H1 (cell line): ENCODE data around the gene CYP2C18. TPM values are rescaled to one million over a fixed set of nuclear protein-coding genes. Genes with fewer than 3 reads are reported as not detected.

Experiments used
- CTCF ChIA-PET: fragments of 300-600 bp; sonication (Branson Sonifier 250); formaldehyde crosslinking; loops from one replicate; lab custom pipeline; 2021; ENCODE audit not compliant: partially characterized antibody; lab: Charles Lee
- POLR2A ChIA-PET: fragments of 300-600 bp; sonication (Branson Sonifier 250); formaldehyde crosslinking; loops from one replicate; lab custom pipeline; 2021; ENCODE audit warnings: inconsistent platforms; ENCODE audit not compliant: partially characterized antibody; lab: Charles Lee
- DNase-seq, 2 experiments: peaks; one replicate each; pipeline versions ENCODE4 v3.0.0 to v3.0.0-alpha.2; 2010 to 2022; ENCODE audit warnings: low spot score in 2 of 2, low read depth in 1 of 2, mixed read lengths in 1 of 2
- FAIRE-seq: peaks from 2 replicates; lab custom pipeline; 2011; peaks lifted over from hg19 to GRCh38; lab: Jason Lieb, UNC
- H2AFZ ChIP-seq: 2 replicates; pipeline ENCODE4 v1.8.1; 2012; ENCODE audit warnings: low read length, inconsistent platforms
- H2AK5ac ChIP-seq: 2 replicates; pipeline ENCODE4 v1.6.1; 2013; ENCODE audit warnings: low read depth, low read length
- H2BK120ac ChIP-seq: replicated peaks from 2 replicates; pipeline ENCODE3; 2013; ENCODE audit warnings: low read depth, low read length, inconsistent platforms
- H2BK12ac ChIP-seq: 2 replicates; pipeline ENCODE4 v1.6.1; 2013; ENCODE audit warnings: low read depth, low read length
- H2BK15ac ChIP-seq: 2 replicates; pipeline ENCODE4 v1.6.1; 2013; ENCODE audit warnings: low read length
- H2BK20ac ChIP-seq: 2 replicates; pipeline ENCODE4 v1.6.1; 2013; ENCODE audit warnings: low read length
- H2BK5ac ChIP-seq: 2 replicates; pipeline ENCODE4 v1.6.1; 2013; ENCODE audit warnings: low read depth, low read length
- H3K14ac ChIP-seq: 2 replicates; pipeline ENCODE4 v1.6.1; 2013; ENCODE audit warnings: inconsistent platforms; ENCODE audit not compliant: insufficient read length
- H3K18ac ChIP-seq: 2 replicates; pipeline ENCODE4 v1.6.1; 2013; ENCODE audit warnings: low read length; ENCODE audit errors: extremely low read depth
- H3K23ac ChIP-seq: 2 replicates; pipeline ENCODE4 v1.6.1; 2013; ENCODE audit warnings: inconsistent platforms; ENCODE audit not compliant: insufficient read length
- H3K23me2 ChIP-seq: 2 replicates; pipeline ENCODE4 v1.6.1; 2013; ENCODE audit warnings: low read depth, low read length
- H3K27ac ChIP-seq: 2 replicates; pipeline ENCODE4 v1.6.1; 2011; ENCODE audit warnings: low read depth, low read length, inconsistent platforms
- H3K27me3 ChIP-seq, 4 experiments: replicated peaks in 1 of 4; 1 replicate in 1 of 4; 2 replicates in 3 of 4; pipeline versions ENCODE4 v1.6.1 to v1.8.1; 2011 to 2013; ENCODE audit warnings: low read length in 3 of 4, mild to moderate bottlenecking in 3 of 4, inconsistent platforms in 2 of 4, mixed read lengths in 2 of 4, moderate library complexity in 1 of 4; ENCODE audit not compliant: control insufficient read depth in 3 of 4, insufficient read depth in 3 of 4; ENCODE audit errors: extremely low read depth in 1 of 4
- H3K36me3 ChIP-seq, 4 experiments: 2 replicates each; pipeline versions ENCODE4 v1.6.1 to v1.8.1; 2011 to 2013; ENCODE audit warnings: mild to moderate bottlenecking in 4 of 4, low read length in 3 of 4, moderate library complexity in 2 of 4, control low read depth in 1 of 4, inconsistent platforms in 1 of 4; ENCODE audit not compliant: insufficient read depth in 4 of 4, control insufficient read depth in 2 of 4
- H3K4ac ChIP-seq: replicated peaks from 2 replicates; pipeline ENCODE3; 2013; ENCODE audit warnings: low read length, low read depth, mixed read lengths, inconsistent platforms; ENCODE audit not compliant: insufficient read length
- H3K4me1 ChIP-seq, 4 experiments: replicated peaks in 1 of 4; 1 replicate in 1 of 4; 2 replicates in 3 of 4; pipeline versions ENCODE4 v1.6.1 to v1.8.1; 2011 to 2013; ENCODE audit warnings: low read length in 3 of 4, inconsistent platforms in 2 of 4, mixed read lengths in 1 of 4; ENCODE audit not compliant: insufficient read depth in 4 of 4, control insufficient read depth in 3 of 4
- H3K4me2 ChIP-seq, 2 experiments: 2 replicates each; pipeline versions ENCODE4 v1.6.1 to v1.8.1; 2011 to 2013; ENCODE audit warnings: low read depth in 2 of 2, low read length in 2 of 2, control low read depth in 1 of 2, inconsistent platforms in 1 of 2, mild to moderate bottlenecking in 1 of 2; ENCODE audit not compliant: insufficient read depth in 1 of 2
- H3K4me3 ChIP-seq, 4 experiments: fragments of 200-600, 300-600 bp in 1 of 4; sonication (generic), shearing (Covaris generic), sonication (Bioruptor Twin) in 1 of 4; 2 replicates each; pipeline versions ENCODE4 v1.5.1 to v1.8.1; 2011 to 2016; ENCODE audit warnings: low read length in 4 of 4, low read depth in 3 of 4, control low read depth in 2 of 4, inconsistent platforms in 2 of 4, mild to moderate bottlenecking in 2 of 4, mixed read lengths in 1 of 4, moderate library complexity in 1 of 4; ENCODE audit not compliant: insufficient read depth in 2 of 4; ENCODE audit errors: extremely low read depth in 1 of 4
- H3K56ac ChIP-seq: replicated peaks from 2 replicates; pipeline ENCODE3; 2013; ENCODE audit warnings: low read depth, mild to moderate bottlenecking, mixed read lengths, low read length, inconsistent platforms; ENCODE audit not compliant: insufficient read length
- H3K79me1 ChIP-seq: 2 replicates; pipeline ENCODE4 v1.6.1; 2013; ENCODE audit warnings: low read depth, low read length, control low read depth
- H3K79me2 ChIP-seq, 2 experiments: 2 replicates each; pipeline versions ENCODE4 v1.6.1 to v1.8.1; 2012 to 2013; ENCODE audit warnings: low read length in 2 of 2, mild to moderate bottlenecking in 2 of 2, inconsistent platforms in 1 of 2; ENCODE audit not compliant: insufficient read depth in 2 of 2, control insufficient read depth in 1 of 2
- H3K9ac ChIP-seq, 4 experiments: replicated peaks in 1 of 4; 1 replicate in 1 of 4; 2 replicates in 3 of 4; pipeline versions ENCODE4 v1.6.1 to v1.8.1; 2011 to 2013; ENCODE audit warnings: low read depth in 3 of 4, low read length in 3 of 4, control low read depth in 2 of 4, mild to moderate bottlenecking in 2 of 4, moderate library complexity in 2 of 4, inconsistent platforms in 1 of 4; ENCODE audit errors: extremely low read depth in 1 of 4
- H3K9me3 ChIP-seq, 2 experiments: 2 replicates each; pipeline versions ENCODE4 v1.6.1 to v1.8.1; 2012 to 2013; ENCODE audit warnings: mild to moderate bottlenecking in 2 of 2, moderate library complexity in 2 of 2, control low read depth in 1 of 2, inconsistent platforms in 1 of 2, low read depth in 1 of 2, low read length in 1 of 2, mixed read lengths in 1 of 2; ENCODE audit not compliant: insufficient read depth in 2 of 2
- H4K20me1 ChIP-seq, 2 experiments: replicated peaks in 1 of 2; 2 replicates each; pipeline versions ENCODE3 to v1.8.1; 2011 to 2013; ENCODE audit warnings: inconsistent platforms in 2 of 2, low read length in 2 of 2, mild to moderate bottlenecking in 1 of 2; ENCODE audit not compliant: insufficient read depth in 2 of 2, control insufficient read depth in 1 of 2
- H4K5ac ChIP-seq: 2 replicates; pipeline ENCODE4 v1.6.1; 2013; ENCODE audit warnings: low read length, low read depth, mixed read lengths, inconsistent platforms; ENCODE audit not compliant: insufficient read length
- H4K8ac ChIP-seq: 2 replicates; pipeline ENCODE4 v1.8.0; 2013; ENCODE audit warnings: mild to moderate bottlenecking, moderate library complexity, low read length, inconsistent platforms; ENCODE audit not compliant: insufficient read depth; ENCODE audit errors: extremely low read depth
- H4K91ac ChIP-seq: replicated peaks from 2 replicates; pipeline ENCODE3; 2013; ENCODE audit warnings: low read length, mixed read lengths, inconsistent platforms; ENCODE audit not compliant: insufficient read length
- CBX5 ChIP-seq: fragments of 300-800, 300-1000 bp; sonication (generic); IDR thresholded peaks from 2 replicates; pipeline ENCODE4 v1.7.1; 2016; ENCODE audit warnings: antibody characterized with exemption, low read length, low read depth
- EP300 ChIP-seq, 2 experiments: IDR thresholded peaks; 1 replicate in 1 of 2; 2 replicates in 1 of 2; pipeline ENCODE4 v1.6.1; 2011 to 2012; ENCODE audit warnings: low read depth in 2 of 2, low read length in 2 of 2, mild to moderate bottlenecking in 2 of 2, borderline replicate concordance in 1 of 2, inconsistent platforms in 1 of 2, moderate library complexity in 1 of 2
- KDM1A ChIP-seq: fragments of 200-600, 300-600 bp; sonication (generic); IDR thresholded peaks from 2 replicates; pipeline ENCODE4 v1.7.1; 2016; ENCODE audit warnings: mild to moderate bottlenecking, low read length, borderline replicate concordance
- RBBP5 ChIP-seq: IDR thresholded peaks from 2 replicates; pipeline ENCODE4 v1.7.1; 2012; ENCODE audit warnings: low read depth, mild to moderate bottlenecking, inconsistent platforms, low read length, moderate library complexity, borderline replicate concordance
- SIRT6 ChIP-seq: IDR thresholded peaks from one replicate; pipeline ENCODE4 v1.7.1; 2012; ENCODE audit warnings: low read length, inconsistent platforms
- WGBS, 2 experiments: shearing (Covaris generic) in 1 of 2; methylation state at CpG; one replicate each; pipeline versions ENCODE4 v1.1.6 to v1.1.7; 2013 to 2015; ENCODE audit warnings: low lambda C conversion rate in 2 of 2, mixed read lengths in 2 of 2, inconsistent platforms in 1 of 2, low coverage in 1 of 2, missing lambda C conversion rate in 1 of 2; ENCODE audit not compliant: insufficient replicate concordance in 2 of 2, insufficient coverage in 1 of 2, insufficient read length in 1 of 2; ENCODE audit errors: extremely low coverage in 1 of 2, missing lambda C conversion rate in 1 of 2; 5-methylcytosine and 5-hydroxymethylcytosine counted together
- polyA plus RNA-seq, 7 experiments: library from polyadenylated mRNA; depleted of rRNA in 3 of 7; stranded (reverse) in 5 of 7; unstranded in 2 of 7; fragments of >200 nt in 5 of 7; fragments of 200-250 nt in 2 of 7; gene quantifications; 1 replicate in 5 of 7; 2 replicates in 1 of 7; 4 replicates in 1 of 7; pipeline versions ENCODE4 v1.2.1 to v1.2.3, GENCODE V29; 2011 to 2013; ENCODE audit warnings: missing spikeins in 2 of 7, mixed read lengths in 2 of 7
- total RNA-seq: library from RNA; stranded (reverse); fragmentation: NEBNext Ultra II Directional; extraction: Animal tissue kit (Norgen Biotek cat#: 25700); gene quantifications from 2 replicates; pipeline ENCODE4 v1.2.1, GENCODE V29; 2021

CYP2C18 gene
- total and polyA plus RNA-seq, 2 of the 8 experiments (the other 6 are each of a cell fraction or from before 2014, with no cell fraction given): 0.17 TPM; not detected in 1

DNA sequence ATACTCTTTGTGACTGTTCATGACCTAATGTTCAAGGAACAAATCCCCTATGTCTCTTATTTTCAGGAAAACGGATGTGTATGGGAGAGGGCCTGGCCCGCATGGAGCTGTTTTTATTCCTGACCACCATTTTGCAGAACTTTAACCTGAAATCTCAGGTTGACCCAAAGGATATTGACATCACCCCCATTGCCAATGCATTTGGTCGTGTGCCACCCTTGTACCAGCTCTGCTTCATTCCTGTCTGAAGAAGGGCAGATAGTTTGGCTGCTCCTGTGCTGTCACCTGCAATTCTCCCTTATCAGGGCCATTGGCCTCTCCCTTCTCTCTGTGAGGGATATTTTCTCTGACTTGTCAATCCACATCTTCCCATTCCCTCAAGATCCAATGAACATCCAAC lies 51.7 kb downstream of the CYP2C18 start:
- no peak for DNase-seq
- Histone ChIP-seq H2AFZ (no peak overlapping the region), H4K20me1 (no peaks in the 10 kb centered on the region), H3K36me3 (no peaks in the 10 kb centered on the region), H3K9me3 (0 out of 4 replicates have a peak, but pooled peaks cover 0 to 3% of the 10 kb centered on the region in 2 experiments), H3K23ac (no peak overlapping the region), H3K14ac (no peak overlapping the region), H3K27me3 (peaks cover 0 to 1% (median 0%) of the 10 kb centered on the region in 4 experiments; a peak in 1 of 7 replicates), H4K91ac (no peak overlapping the region), H3K23me2 (no peaks in the 10 kb centered on the region), H3K27ac (no peak overlapping the region), H3K18ac (no peak overlapping the region), H2BK120ac (no peak overlapping the region), H3K79me1 (no peaks in the 10 kb centered on the region), H2BK5ac (no peak overlapping the region), H2BK12ac (no peak overlapping the region), H3K56ac (no peak overlapping the region), H3K4ac (no peak overlapping the region), H3K4me1 (no peaks in the 10 kb centered on the region), H4K8ac (no peak overlapping the region), H2AK5ac (no peak overlapping the region), H4K5ac (no peak overlapping the region), H3K4me3 (no peak overlapping the region), H3K9ac (no peak overlapping the region), H3K4me2 (no peak overlapping the region), H2BK15ac (no peak overlapping the region), H3K79me2 (no peaks in the 10 kb centered on the region), H2BK20ac (no peak overlapping the region)
- ChIA-PET POLR2A (no interaction called here), CTCF (interaction anchor here (0.7 kb wide), 1 partner anchor 308 kb away, joined by 3 read pairs; no protein-coding TSS in a partner anchor)
- WGBS, 2 experiments: 87% methylated on average over 3 of the region's 3 CpGs; no CpG with 5 or more reads in 1 of the 2 experiments
- no peak for FAIRE-seq
- TF ChIP-seq SIRT6 (no peak), EP300 (IDR thresholded peaks at IDR 0.05; ENCODE audit: borderline replicate concordance in 1 of 2, low read depth in 2 of 2, low read length in 2 of 2) (no peak), RBBP5 (no peak), KDM1A (no peak), CBX5 (no peak)
